Right kidney (tissue), 9 donors: ENCODE data around the gene NIPSNAP2.
"Not testable (repeated sequence)": the region's sequence is repeated elsewhere in the genome, so short reads cannot be mapped to it uniquely, and the experiment has no call there.

Experiments
- DNase-seq: peaks from one replicate; pipeline ENCODE4 v3.0.0-alpha.2; 2016
- long read RNA-seq, 8 donors: transcript quantifications; one replicate each; lab custom pipeline, GENCODE V29; 2026

The NIPSNAP2 gene
- long read RNA-seq, donor 1, transcript NIPSNAP2-201 (10 exons, 1,999 nt): major isoform, 49 of 70 reads
- long read RNA-seq, donor 1, partial matches to known transcripts: 17 of 70 reads
- long read RNA-seq, donor 1, other reads (novel, unspliced or antisense): 0 of 70 reads
- long read RNA-seq, donor 2, transcript NIPSNAP2-201 (10 exons, 1,999 nt): major isoform, 28 of 33 reads
- long read RNA-seq, donor 2, partial matches to known transcripts: 5 of 33 reads
- long read RNA-seq, donor 2, other reads (novel, unspliced or antisense): 0 of 33 reads
- long read RNA-seq, donor 3, transcript NIPSNAP2-201 (10 exons, 1,999 nt): major isoform, 25 of 39 reads
- long read RNA-seq, donor 3, partial matches to known transcripts: 13 of 39 reads
- long read RNA-seq, donor 3, other reads (novel, unspliced or antisense): 0 of 39 reads
- long read RNA-seq, donor 4, transcript NIPSNAP2-201 (10 exons, 1,999 nt): major isoform, 29 of 48 reads
- long read RNA-seq, donor 4, partial matches to known transcripts: 16 of 48 reads
- long read RNA-seq, donor 4, other reads (novel, unspliced or antisense): 0 of 48 reads
- long read RNA-seq, donor 5, transcript NIPSNAP2-201 (10 exons, 1,999 nt): major isoform, 36 of 67 reads
- long read RNA-seq, donor 5, partial matches to known transcripts: 30 of 67 reads
- long read RNA-seq, donor 5, other reads (novel, unspliced or antisense): 0 of 67 reads
- long read RNA-seq, donor 6, transcript NIPSNAP2-201 (10 exons, 1,999 nt): major isoform, 15 of 25 reads
- long read RNA-seq, donor 6, partial matches to known transcripts: 9 of 25 reads
- long read RNA-seq, donor 6, other reads (novel, unspliced or antisense): 0 of 25 reads
- long read RNA-seq, donor 7, transcript NIPSNAP2-201 (10 exons, 1,999 nt): major isoform, 63 of 113 reads
- long read RNA-seq, donor 7, partial matches to known transcripts: 42 of 113 reads
- long read RNA-seq, donor 7, other reads (novel, unspliced or antisense): 5 of 113 reads
- long read RNA-seq, donor 8, full-length matches to known transcripts: 46 of 126 reads
- long read RNA-seq, donor 8, partial matches to known transcripts: 80 of 126 reads
- long read RNA-seq, donor 8, other reads (novel, unspliced or antisense): 0 of 126 reads

DNA sequence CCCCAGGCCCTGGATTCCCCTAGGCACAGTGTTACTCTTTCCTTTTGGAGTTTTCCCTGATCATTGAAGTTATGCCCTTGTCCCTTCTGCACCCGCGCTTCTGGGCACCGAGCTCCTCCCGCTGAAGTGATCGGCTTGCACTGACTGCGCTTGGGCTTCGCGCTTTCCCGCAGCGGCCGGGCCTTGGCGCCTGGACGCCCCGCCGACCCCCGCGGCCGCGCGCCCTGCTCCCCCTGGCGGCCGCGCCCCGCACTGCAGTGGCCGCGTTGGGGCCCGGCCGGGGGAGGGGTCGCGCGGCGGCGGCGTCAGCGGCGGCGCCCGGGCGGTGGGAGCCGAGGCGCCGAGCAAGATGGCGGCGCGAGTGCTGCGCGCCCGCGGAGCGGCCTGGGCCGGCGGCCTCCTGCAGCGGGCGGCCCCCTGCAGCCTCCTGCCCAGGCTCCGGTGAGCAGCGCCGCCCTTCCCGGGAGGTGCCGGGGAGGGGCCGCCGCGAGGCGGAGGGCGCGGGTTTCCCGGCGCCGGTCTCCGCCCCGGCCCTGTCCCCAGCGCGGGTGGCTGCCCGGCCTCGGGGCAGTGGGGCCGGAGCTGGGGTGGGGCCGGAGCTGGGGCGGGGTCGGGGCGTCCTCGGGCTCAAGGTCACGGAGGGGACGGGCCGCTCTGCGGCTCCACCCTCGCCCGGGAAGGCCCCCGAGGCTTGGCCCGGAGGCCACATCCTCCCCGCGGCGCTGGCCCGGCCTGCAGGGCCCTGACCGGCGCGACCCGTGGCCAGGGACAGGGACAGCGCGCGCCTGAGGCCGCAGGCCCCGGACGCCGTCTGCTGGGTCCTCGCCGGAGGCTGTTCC lies at the start of gene NIPSNAP2:
TSS of gene NIPSNAP2 (plus strand) at position 325 of the 839 bp plus-strand sequence. CDS start at position 350, 25 bp downstream.
- DNase-seq: peak; percentile 64

GRCh38 chr7:55917771-55918170 lies 46.6 kb upstream of the NIPSNAP2 start:
- no peak for DNase-seq

DNA sequence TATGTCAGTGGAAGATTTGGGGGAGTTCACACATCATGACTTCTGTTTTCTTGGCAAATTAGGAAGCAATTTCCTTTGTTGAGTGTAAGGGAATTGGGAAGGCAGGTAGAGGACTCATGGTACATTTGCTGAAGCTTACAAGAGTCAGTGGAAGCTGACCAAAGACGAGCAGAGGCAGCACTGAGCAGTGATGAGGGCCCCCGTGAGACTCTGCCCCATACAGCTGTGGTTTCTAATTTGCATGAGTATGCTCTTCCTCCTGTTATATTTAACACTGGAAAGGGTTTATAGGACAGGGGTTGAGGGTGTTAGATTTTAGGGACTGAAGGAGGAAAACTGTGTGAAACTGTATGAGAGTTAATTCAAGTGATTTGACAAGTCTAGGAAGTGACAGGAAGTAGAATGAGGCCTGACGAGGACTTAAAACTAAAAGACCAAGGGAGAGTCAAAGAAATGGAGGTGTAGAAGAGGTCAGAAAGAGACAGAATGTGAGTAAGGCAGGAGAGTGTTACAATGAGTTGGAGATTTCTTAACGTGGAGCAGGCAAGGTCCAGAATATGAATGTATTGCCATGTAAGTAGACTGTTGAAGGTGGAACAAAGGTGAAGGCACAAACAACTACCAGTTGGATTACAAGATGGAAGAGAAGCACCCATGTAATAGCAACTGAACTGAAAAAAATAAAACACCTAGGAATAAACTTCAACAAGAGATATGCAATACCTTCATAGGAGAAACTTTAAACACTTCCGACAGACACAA lies 36.2 kb upstream of the NIPSNAP2 start:
- DNase-seq: no peak

GRCh38 chr7:55931421-55932151 lies 32.8 kb upstream of the NIPSNAP2 start:
- DNase-seq: no peak

DNA sequence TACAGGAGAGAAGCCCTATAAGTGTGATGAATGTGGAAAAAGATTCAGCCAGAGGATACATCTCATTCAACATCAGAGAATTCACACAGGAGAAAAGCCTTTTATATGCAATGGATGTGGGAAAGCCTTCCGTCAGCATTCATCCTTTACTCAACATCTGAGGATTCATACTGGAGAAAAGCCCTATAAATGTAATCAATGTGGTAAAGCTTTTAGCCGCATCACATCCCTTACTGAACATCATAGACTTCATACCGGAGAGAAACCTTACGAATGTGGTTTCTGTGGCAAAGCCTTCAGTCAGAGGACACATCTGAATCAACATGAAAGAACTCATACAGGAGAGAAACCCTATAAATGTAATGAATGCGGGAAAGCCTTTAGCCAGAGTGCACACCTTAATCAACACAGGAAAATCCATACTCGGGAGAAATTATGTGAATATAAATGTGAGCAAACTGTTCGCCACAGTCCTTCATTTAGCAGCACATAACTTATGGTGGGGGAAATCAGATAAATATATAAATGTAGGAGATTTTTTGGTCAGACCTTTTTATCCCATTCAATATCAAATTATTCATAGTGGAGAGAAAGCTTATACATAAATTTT lies 24.8 kb upstream of the NIPSNAP2 start:
- DNase-seq: no peak

GRCh38 chr7:55946545-55946944 lies 17.8 kb upstream of the NIPSNAP2 start:
- no peak for DNase-seq

DNA sequence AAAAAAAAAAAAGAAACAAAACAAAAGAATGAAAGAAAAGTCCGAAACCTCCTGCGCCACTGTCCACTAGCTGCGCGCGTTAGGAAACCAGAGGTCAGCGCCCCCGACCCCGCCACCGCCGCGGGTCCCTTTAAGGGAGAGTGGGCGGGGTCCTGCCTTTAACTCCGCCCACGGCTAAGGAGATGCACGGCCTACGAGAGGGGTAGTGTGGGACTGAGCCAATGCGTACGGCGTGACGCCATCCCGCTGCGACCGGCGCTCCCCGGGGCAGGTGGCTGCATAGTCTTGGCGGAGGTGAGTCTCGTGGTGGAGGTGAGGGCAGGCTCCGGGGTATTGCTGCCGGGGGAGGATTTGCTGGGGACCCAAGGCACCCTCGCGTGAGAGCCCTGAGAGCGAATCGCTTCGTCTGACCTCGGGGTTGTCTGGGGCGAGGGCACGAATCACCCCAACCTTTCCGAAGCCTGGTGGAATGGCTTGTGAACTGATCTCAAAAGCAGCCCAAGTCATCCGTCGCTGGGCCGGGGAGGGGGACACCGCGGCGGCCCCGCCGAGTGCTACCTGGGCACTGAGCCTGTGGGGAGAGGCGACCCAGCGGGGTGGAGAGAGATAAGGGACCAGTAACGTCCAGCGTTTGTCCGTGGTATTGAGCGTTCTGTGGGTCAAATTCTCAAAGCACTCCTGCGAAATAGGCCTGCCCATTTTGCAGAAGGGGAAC lies 12.6 kb upstream of the NIPSNAP2 start, which contains the start of gene MRPS17:
TSS of gene MRPS17 (plus strand) at position 241 of the 715 bp plus-strand sequence. CDS start 1,319 bp downstream, outside the sequence.
- DNase-seq: peak; percentile 85

GRCh38 chr7:55952352-55952671 lies 12.1 kb upstream of the NIPSNAP2 start:
- DNase-seq: not testable (repeated sequence)

DNA sequence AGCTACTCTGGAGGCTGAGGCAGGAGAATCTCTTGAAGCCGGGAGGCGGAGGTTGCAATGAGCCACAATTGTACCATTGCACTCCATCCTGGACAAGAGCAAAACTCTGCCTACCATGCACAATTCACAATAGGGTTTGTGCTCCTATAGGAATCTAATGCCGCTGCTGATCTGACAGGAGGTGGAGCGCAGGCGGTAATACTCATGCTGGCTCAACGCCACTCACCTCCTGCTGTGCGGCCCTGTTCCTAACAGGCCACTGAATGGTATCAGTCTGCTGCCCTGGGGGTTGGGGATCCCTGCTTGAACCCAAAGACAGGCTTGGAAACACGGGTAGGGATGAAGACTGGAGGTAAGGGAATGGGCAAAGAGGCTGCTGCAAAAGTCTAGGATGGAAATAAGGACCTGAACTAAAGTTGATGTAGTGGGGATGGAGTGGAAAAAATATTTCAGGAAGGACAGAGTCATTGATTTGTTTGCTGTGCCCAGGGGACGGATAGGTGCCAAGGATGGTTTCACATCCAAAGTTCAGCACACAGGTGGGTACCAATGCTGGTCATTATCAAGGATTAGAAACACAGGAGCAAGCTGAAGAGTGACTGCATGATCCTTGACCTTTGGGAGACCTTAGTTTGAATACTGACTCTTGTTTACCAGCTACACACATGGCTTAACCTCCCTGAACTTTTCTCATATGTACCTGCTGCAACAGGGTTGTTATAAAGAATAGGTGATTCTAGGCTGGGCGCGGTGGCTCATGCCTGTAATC lies 10.5 kb upstream of the NIPSNAP2 start:
- no peak for DNase-seq

- no peak for DNase-seq
Observed at GRCh38 chr7:55957190-55957589, 7.2 kb upstream of the NIPSNAP2 start.

DNA sequence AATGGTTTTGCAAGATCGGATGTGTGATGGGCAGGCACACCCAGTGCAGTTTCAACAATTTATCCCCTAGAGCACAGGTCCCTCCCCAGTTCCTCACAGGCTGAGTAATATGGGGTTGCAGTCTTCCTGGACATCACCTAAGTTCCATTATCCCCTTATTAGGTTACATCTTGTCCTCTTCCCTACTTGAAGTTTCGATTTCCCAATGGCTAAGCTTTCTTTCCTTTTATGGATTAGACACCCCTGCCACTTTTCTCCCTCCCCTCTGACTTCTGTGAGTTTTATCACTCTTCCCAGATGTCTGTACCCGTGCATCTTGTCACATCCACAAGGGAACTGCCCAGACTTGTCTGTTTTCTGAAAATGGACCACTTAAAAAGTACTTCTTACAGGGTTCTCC lies 2.4 kb upstream of the NIPSNAP2 start:
- DNase-seq: no peak

DNA sequence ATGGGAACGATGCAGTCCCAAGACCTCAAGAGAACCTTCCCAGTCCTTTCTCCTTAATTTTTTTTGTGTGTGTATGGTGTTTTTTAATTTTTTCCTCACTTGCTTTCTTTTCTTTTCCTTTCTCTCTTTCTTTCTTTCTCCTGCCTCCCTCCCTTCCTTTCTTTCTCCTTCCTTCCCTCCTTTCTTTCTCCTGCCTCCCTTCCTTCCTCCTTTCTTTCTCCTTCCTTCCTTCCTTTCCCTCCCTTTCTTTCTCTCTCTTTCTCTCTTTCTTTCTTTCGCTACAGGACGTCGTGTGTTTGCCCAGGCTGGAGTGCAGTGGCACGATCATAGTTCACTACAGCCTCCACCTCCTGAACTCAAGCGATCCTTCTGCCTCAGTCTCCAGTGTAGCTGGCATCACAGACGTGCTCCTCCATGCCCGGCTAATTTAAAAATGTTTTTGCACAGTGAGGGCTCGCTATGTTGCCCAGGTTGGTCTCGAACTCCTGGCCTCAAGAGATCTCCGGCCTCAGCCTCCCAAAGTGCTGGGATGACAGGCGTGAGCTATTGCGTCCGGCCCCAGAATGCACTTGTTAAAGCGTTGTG lies 709 bp upstream of the NIPSNAP2 start:
- peak; percentile 9 for DNase-seq

DNA sequence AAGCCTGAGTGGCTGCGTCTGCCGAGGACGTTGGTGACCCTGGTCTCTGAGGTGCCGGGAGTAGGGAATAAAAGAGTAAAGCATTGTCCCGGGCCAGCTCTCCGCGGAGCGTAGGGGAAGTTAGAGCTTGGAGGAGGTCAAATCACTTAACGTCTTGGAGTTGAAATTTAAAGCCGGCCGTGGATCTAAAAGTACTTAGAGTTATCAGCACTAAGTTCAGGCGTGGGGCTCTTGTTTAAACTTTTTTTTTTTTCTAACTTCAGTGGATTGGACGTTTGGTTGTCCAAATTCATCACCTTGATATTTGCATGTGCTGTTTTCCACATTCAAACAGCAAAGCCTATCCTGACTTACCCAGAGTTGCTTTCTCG lies 700 bp downstream of the NIPSNAP2 start:
- peak; percentile 83 for DNase-seq

GRCh38 chr7:55965805-55966421 lies 1.5 kb downstream of the NIPSNAP2 start:
- no peak for DNase-seq

DNA sequence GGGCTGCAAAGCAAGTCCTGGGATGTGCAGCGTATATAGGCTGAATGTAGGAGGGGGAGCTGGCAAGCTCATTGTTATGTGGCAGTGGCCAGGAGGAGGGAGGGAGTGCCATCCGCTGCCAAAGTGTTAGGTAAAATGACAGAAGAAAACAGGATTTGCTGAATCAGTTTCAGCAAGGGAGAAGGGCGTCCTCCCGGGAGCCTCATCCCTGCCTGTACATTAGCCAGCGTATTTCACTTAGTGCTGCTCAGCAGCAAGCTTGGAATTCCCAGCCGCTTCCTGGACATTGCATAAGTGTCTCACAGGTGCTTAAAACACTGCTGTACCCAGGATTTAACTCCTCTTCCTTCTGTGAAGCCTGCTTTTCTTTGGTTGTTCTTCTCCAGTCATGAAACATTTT lies 2.5 kb downstream of the NIPSNAP2 start:
- no peak for DNase-seq

- DNase-seq: no peak
Observed at GRCh38 chr7:55969391-55969790, 5.0 kb downstream of the NIPSNAP2 start.

DNA sequence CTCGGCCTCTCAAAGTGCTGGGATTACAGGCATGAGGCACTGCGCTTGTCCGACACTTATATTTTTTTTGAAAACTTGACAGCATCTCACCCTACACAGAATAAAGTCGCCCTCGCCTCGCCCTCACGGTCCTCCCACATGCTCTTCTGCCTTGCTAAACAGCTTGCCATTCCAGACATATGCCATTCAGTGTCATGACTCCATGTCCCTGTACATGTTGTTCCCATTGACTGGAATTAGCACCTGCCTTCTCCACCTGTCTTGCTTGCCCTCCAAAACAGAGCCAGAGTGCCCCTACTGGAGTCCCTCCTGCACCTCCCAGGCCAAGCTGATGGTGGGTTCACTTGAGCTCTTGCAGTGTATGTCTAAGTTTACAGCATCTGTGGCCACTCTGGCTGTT lies 6.2 kb downstream of the NIPSNAP2 start:
- DNase-seq: no peak

DNA sequence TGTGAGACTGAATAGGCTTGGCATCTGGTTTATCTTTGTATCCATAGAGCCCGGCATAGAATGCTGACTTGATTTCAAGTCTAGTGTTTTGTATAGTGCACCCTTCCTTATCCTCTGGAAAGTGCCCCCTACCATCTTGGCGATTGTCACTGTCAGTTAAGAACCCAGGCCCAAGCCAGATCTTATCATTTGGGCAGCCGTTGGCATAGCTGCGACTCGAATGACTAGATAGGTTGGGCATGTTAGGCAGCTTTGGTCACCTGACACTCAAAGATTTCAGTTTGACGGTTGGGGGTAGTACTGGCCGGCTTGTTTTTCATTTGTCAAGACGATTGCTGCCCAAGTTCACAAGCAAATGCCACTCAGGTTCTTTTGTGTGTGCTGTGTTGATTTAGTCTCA lies 6.6 kb downstream of the NIPSNAP2 start:
- DNase-seq: no peak
